Chondrocyte (in vitro differentiated cells): ENCODE measurements around the gene GPATCH8. TPM values are rescaled to one million over a fixed set of nuclear protein-coding genes. Genes with fewer than 3 reads are reported as not detected.

Source experiments
- DNase-seq: peaks from one replicate; pipeline ENCODE4 v3.0.0; 2021; ENCODE audit warnings: mixed read lengths, low spot score
- H3K27ac Mint-ChIP-seq: one replicate; pipeline ENCODE4 v1.8.0; 2021; ENCODE audit warnings: mild to moderate bottlenecking, moderate library complexity, mixed read lengths; ENCODE audit not compliant: unreplicated experiment
- H3K27me3 Mint-ChIP-seq: 2 replicates; pipeline ENCODE4 v1.8.0; 2021; ENCODE audit warnings: low read depth, mixed read lengths
- H3K36me3 Mint-ChIP-seq: 2 replicates; pipeline ENCODE4 v1.8.0; 2021; ENCODE audit warnings: low read depth, mixed read lengths
- H3K4me1 Mint-ChIP-seq: 2 replicates; pipeline ENCODE4 v1.8.0; 2021; ENCODE audit warnings: low read depth, mild to moderate bottlenecking, mixed read lengths
- H3K4me3 Mint-ChIP-seq: one replicate; pipeline ENCODE4 v1.8.0; 2021; ENCODE audit warnings: mild to moderate bottlenecking, moderate library complexity, mixed read lengths; ENCODE audit not compliant: unreplicated experiment
- H3K9me3 Mint-ChIP-seq: 2 replicates; pipeline ENCODE4 v1.8.0; 2021; ENCODE audit warnings: low read depth, mixed read lengths
- CTCF ChIP-seq: fragments of 200-600 bp; sonication (generic); IDR thresholded peaks from 2 replicates; pipeline ENCODE4 v1.5.0; 2021; ENCODE audit warnings: antibody characterized with exemption, mild to moderate bottlenecking, moderate library complexity
- total RNA-seq: library from RNA; stranded (reverse); gene quantifications from 3 replicates; pipeline ENCODE4 v1.2.1, GENCODE V29; 2021

GPATCH8 gene
- total RNA-seq, 1 donor from 2014 or later: 31.1 TPM

DNA sequence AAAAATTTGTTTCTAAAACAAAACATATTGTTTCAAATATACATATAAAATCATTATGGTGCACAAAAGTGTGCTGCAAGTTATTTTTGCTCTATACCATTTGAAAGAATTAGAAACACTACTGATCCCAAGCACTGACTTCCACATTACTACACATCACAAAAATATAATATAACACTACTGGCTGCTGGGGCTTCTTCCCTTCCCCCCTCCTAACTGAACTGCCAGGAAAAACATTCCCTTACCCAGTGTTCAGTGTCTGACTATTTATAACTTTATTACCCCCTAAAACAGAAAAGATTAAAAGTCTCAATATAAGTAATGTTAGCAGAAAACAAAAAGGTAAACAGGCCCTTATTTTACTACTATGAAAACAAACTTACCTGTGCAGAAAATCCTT lies 36.9 kb downstream of the GPATCH8 start:
- H3K9me3 Mint-ChIP-seq: no peaks in the 10 kb centered on the region
- peaks cover 56% of the 10 kb centered on the region for H3K4me1 Mint-ChIP-seq
- peak overlapping the region; percentile 74 for H3K27ac Mint-ChIP-seq
- no peaks in the 10 kb centered on the region for H3K27me3 Mint-ChIP-seq
- DNase-seq: no peak
- no peak overlapping the region for H3K4me3 Mint-ChIP-seq
- TF ChIP-seq CTCF: no peak
- peaks cover 7% of the 10 kb centered on the region for H3K36me3 Mint-ChIP-seq

- no peak for TF ChIP-seq CTCF
- peak overlapping the region; percentile 84 for H3K27ac Mint-ChIP-seq
- H3K27me3 Mint-ChIP-seq: no peaks in the 10 kb centered on the region
- H3K4me3 Mint-ChIP-seq: no peak overlapping the region
- DNase-seq: no peak
- H3K36me3 Mint-ChIP-seq: peaks cover 7% of the 10 kb centered on the region
- peaks cover 56% of the 10 kb centered on the region for H3K4me1 Mint-ChIP-seq
- no peaks in the 10 kb centered on the region for H3K9me3 Mint-ChIP-seq
Observed at GRCh38 chr17:44465897-44466296, 37.3 kb downstream of the GPATCH8 start.

GRCh38 chr17:44465276-44465675 lies 37.9 kb downstream of the GPATCH8 start:
- no peak overlapping the region for H3K4me3 Mint-ChIP-seq

GRCh38 chr17:44464037-44464436 lies 39.2 kb downstream of the GPATCH8 start:
- H3K4me1 Mint-ChIP-seq: peaks cover 49% of the 10 kb centered on the region
- H3K36me3 Mint-ChIP-seq: peaks cover 7% of the 10 kb centered on the region
- no peaks in the 10 kb centered on the region for H3K9me3 Mint-ChIP-seq
- no peaks in the 10 kb centered on the region for H3K27me3 Mint-ChIP-seq
- no peak overlapping the region for H3K4me3 Mint-ChIP-seq
- H3K27ac Mint-ChIP-seq: peak overlapping the region; percentile 85
- no peak for DNase-seq
- TF ChIP-seq CTCF: no peak

More at GRCh38 chr17:44465276-44465675, 37.9 kb downstream of the GPATCH8 start:
- Mint-ChIP-seq H3K9me3 (no peaks in the 10 kb centered on the region), H3K27me3 (no peaks in the 10 kb centered on the region), H3K36me3 (peaks cover 7% of the 10 kb centered on the region), H3K27ac (no peak overlapping the region), H3K4me1 (peaks cover 56% of the 10 kb centered on the region)
- no peak for DNase-seq
- TF ChIP-seq CTCF: no peak

- peaks cover 8% of the 10 kb centered on the region for H3K4me1 Mint-ChIP-seq
Observed at GRCh38 chr17:44451832-44452231, 51.4 kb downstream of the GPATCH8 start.

More at GRCh38 chr17:44451832-44452231, 51.4 kb downstream of the GPATCH8 start:
- no peak overlapping the region for H3K27ac Mint-ChIP-seq
- TF ChIP-seq CTCF: no peak
- H3K9me3 Mint-ChIP-seq: no peaks in the 10 kb centered on the region
- no peak for DNase-seq
- peaks cover 1% of the 10 kb centered on the region for H3K36me3 Mint-ChIP-seq
- no peaks in the 10 kb centered on the region for H3K27me3 Mint-ChIP-seq
- H3K4me3 Mint-ChIP-seq: no peak overlapping the region
